Measurements from ENCODE around the gene TFG. TPM values are rescaled to one million over a fixed set of nuclear protein-coding genes. Genes with fewer than 3 reads are reported as not detected.

The TFG gene
- total and polyA plus RNA-seq, 10 of the 15 experiments (the other 5 are each of a cell fraction or from before 2014, with no cell fraction given), result 29.3 to 126 (median 57.6) TPM

- TF ChIP-seq TCF12 (IDR thresholded peaks at IDR 0.05; ENCODE audit: low read depth, low read length) (no peak), SIN3A (IDR thresholded peaks at IDR 0.05; ENCODE audit: low read depth, low read length) (no peak), CEBPB (IDR thresholded peaks at IDR 0.05; ENCODE audit: borderline replicate concordance in 1 of 2, low read depth in 2 of 2, low read length in 2 of 2) (no peak), KLF5 (IDR thresholded peaks at IDR 0.05; ENCODE audit: partially characterized antibody) (no peak), SMC3 (IDR thresholded peaks at IDR 0.05; ENCODE audit: borderline replicate concordance, low read length) (no peak), POLR2A (IDR thresholded peaks at IDR 0.05; ENCODE audit: low read depth, low read length) (no peak), IKZF2 (IDR thresholded peaks at IDR 0.05) (no peak), FOXK2 (IDR thresholded peaks at IDR 0.05) (no peak), TCF3 (IDR thresholded peaks at IDR 0.05; ENCODE audit: borderline replicate concordance, insufficient read depth, low read depth, low read length) (no peak)
Measured at GRCh38 chr3:100783619-100784018, 74.3 kb downstream of the TFG start (continued).

GRCh38 chr3:100789579-100789978, 80.3 kb downstream of the TFG start:
- no peak overlapping the region for H2AFZ ChIP-seq (ENCODE audit: control insufficient read depth, low read depth, low read length)
- 0 out of 3 replicates have a peak, but pooled peaks cover 2% of the 10 kb centered on the region for H3K9me3 ChIP-seq (replicated peaks; ENCODE audit: control insufficient read depth, insufficient read depth, low read length)
- no peak overlapping the region for H3K4me3 ChIP-seq
- H3K4me1 ChIP-seq (ENCODE audit: control insufficient read depth, insufficient read depth, low read length), result no peaks in the 10 kb centered on the region
- intact Hi-C loops (cut with micrococcal nuclease; ENCODE audit: unreplicated experiment), result no loop called here
- H3K9ac ChIP-seq (ENCODE audit: control insufficient read depth, insufficient read depth, low read length), result no peak overlapping the region
- no peaks in the 10 kb centered on the region for H4K20me1 ChIP-seq (ENCODE audit: control insufficient read depth, insufficient read depth)
- in situ Hi-C loops (cut with MboI), result no loop called here
- no TSS peak for BruUV-seq (replicated peaks)
- DNase-seq (ENCODE audit: low read depth, low spot score) (no peak), ATAC-seq (no peak), FAIRE-seq (no peak)
- 60% methylated on average over 2 of the region's 2 CpGs for WGBS (ENCODE audit: insufficient coverage, insufficient replicate concordance, low lambda C conversion rate, missing lambda C conversion rate)
- TF ChIP-seq JUNB (IDR thresholded peaks at IDR 0.05) (no peak), GABPA (IDR thresholded peaks at IDR 0.05; ENCODE audit: low read depth) (no peak), STAT3 (IDR thresholded peaks at IDR 0.05; ENCODE audit: low read depth, low read length) (no peak), BMI1 (IDR thresholded peaks at IDR 0.05; ENCODE audit: borderline replicate concordance) (no peak), BRCA1 (IDR thresholded peaks at IDR 0.05; ENCODE audit: low read depth, low read length) (no peak), POLR2A (IDR thresholded peaks at IDR 0.05; ENCODE audit: low read depth, low read length) (no peak), ESRRA (IDR thresholded peaks at IDR 0.05; ENCODE audit: low read length) (no peak), SPI1 (IDR thresholded peaks at IDR 0.05; ENCODE audit: borderline replicate concordance, insufficient read depth, low read depth, low read length) (no peak), SIN3A (IDR thresholded peaks at IDR 0.05; ENCODE audit: low read depth, low read length) (no peak), RELA (IDR thresholded peaks at IDR 0.05; ENCODE audit: borderline replicate concordance, partially characterized antibody) (no peak), ZNF217 (IDR thresholded peaks at IDR 0.05) (no peak), CHD1 (IDR thresholded peaks at IDR 0.05; ENCODE audit: low read depth, low read length) (no peak), DPF2 (IDR thresholded peaks at IDR 0.05) (no peak), RB1 (IDR thresholded peaks at IDR 0.05; ENCODE audit: borderline replicate concordance) (no peak), ZSCAN29 (IDR thresholded peaks at IDR 0.05) (no peak)
- TF ChIP-seq, protein P1, sequence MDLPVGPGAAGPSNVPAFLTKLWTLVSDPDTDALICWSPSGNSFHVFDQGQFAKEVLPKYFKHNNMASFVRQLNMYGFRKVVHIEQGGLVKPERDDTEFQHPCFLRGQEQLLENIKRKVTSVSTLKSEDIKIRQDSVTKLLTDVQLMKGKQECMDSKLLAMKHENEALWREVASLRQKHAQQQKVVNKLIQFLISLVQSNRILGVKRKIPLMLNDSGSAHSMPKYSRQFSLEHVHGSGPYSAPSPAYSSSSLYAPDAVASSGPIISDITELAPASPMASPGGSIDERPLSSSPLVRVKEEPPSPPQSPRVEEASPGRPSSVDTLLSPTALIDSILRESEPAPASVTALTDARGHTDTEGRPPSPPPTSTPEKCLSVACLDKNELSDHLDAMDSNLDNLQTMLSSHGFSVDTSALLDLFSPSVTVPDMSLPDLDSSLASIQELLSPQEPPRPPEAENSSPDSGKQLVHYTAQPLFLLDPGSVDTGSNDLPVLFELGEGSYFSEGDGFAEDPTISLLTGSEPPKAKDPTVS (IDR thresholded peaks at IDR 0.05; ENCODE audit: low read depth, low read length), result no peak
- TF ChIP-seq, protein P2, sequence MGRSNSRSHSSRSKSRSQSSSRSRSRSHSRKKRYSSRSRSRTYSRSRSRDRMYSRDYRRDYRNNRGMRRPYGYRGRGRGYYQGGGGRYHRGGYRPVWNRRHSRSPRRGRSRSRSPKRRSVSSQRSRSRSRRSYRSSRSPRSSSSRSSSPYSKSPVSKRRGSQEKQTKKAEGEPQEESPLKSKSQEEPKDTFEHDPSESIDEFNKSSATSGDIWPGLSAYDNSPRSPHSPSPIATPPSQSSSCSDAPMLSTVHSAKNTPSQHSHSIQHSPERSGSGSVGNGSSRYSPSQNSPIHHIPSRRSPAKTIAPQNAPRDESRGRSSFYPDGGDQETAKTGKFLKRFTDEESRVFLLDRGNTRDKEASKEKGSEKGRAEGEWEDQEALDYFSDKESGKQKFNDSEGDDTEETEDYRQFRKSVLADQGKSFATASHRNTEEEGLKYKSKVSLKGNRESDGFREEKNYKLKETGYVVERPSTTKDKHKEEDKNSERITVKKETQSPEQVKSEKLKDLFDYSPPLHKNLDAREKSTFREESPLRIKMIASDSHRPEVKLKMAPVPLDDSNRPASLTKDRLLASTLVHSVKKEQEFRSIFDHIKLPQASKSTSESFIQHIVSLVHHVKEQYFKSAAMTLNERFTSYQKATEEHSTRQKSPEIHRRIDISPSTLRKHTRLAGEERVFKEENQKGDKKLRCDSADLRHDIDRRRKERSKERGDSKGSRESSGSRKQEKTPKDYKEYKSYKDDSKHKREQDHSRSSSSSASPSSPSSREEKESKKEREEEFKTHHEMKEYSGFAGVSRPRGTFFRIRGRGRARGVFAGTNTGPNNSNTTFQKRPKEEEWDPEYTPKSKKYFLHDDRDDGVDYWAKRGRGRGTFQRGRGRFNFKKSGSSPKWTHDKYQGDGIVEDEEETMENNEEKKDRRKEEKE (IDR thresholded peaks at IDR 0.05), result no peak
- H3K4me2 ChIP-seq (ENCODE audit: control insufficient read depth, insufficient read depth), result no peak overlapping the region
- H3K27ac ChIP-seq (ENCODE audit: control insufficient read depth, insufficient read depth), result no peak overlapping the region
- SMC1A ChIA-PET (ENCODE audit: uncharacterized antibody, unreplicated experiment), result interaction anchor here (1.7 kb wide), 1 partner anchor 13 kb away, joined by 4 read pairs; no protein-coding TSS in a partner anchor
- H3K36me3 ChIP-seq (ENCODE audit: control insufficient read depth in 2 of 2, insufficient read depth in 2 of 2, low read length in 1 of 2), result no peaks in the 10 kb centered on the region
- CTCF ChIA-PET, result no interaction called here
- RAD21 ChIA-PET (ENCODE audit: unreplicated experiment), result no interaction called here
- H3K27me3 ChIP-seq (replicated peaks in 1 of 2; ENCODE audit: control insufficient read depth in 2 of 2, insufficient read depth in 2 of 2, low read length in 1 of 2), result no peaks in the 10 kb centered on the region
- H3K79me2 ChIP-seq (ENCODE audit: control insufficient read depth, insufficient read depth, low read length), result no peaks in the 10 kb centered on the region
- POLR2A ChIA-PET, result no interaction called here
